HG03103 (cell line): ENCODE results near the gene RMRP.
"Not testable (repeated sequence)": the region's sequence is repeated elsewhere in the genome, so short reads cannot be mapped to it uniquely, and the experiment has no call there.

Source experiments
- ATAC-seq: cut with Tn5 transposase; IDR thresholded peaks from one replicate; pipeline ENCODE4 v1.9.1; 2021; ENCODE audit warnings: low read depth; ENCODE audit not compliant: unreplicated experiment

Gene RMRP

GRCh38 chr9:35616681-35617459, 40.9 kb downstream of the RMRP start:
- ATAC-seq, result no peak

DNA sequence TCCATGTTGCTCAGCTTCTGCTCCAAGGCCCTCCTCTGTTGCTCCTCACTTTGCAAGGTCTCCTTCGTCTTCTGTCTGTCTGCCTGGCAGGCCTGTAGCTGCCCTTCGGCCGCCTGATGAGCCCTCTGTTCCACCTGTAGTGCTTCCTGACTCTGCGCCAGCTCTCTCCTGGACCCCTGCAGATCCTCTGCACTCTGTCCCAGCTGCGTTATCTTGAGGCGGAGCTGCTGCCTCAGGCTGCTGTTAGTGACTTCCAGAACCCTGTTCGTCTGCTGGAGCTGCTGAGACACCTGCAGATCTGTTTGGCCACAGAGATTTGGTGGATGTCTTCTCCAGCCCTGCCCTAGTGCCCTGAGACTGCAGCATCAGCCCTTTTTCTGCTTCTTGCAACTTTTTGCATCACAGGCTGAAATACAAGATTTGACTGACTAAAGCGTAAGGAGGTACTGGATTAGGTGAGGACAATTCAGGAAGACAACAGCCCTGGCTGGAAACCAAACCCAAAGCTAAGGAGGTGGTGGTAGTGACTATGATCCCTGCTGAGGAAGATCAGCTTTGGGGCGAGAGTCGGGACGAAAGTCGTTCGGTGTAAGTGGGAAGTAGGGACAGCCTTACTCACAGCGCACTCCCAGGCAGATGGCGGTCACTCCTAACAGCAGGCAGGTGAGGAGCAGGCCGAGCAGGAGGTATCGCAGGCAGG, 41.7 kb downstream of the RMRP start:
- ATAC-seq, result no peak

GRCh38 chr9:35612843-35613242, 45.0 kb downstream of the RMRP start:
- no peak for ATAC-seq

DNA sequence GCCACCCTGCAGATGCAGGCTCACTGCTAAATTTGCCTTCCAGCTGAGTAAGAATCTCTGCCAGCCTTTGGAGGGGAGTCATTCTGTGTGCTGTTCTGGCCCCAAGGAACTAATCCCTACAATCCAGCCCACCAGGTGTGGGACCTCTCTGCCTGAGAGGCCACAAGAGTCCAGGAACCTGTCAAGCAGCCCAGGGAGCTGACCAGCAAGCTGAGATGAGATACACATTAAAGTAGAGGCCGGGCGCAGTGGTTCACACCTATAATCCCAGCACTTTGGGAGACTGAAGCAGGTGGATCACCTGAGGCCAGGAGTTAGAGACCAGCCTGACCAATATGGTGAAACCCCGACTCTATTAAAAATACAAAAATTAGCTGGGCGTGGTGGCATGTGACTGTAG, 45.8 kb downstream of the RMRP start:
- not testable (repeated sequence) for ATAC-seq

GRCh38 chr9:35611230-35611797, 46.5 kb downstream of the RMRP start:
- ATAC-seq, result no peak

DNA sequence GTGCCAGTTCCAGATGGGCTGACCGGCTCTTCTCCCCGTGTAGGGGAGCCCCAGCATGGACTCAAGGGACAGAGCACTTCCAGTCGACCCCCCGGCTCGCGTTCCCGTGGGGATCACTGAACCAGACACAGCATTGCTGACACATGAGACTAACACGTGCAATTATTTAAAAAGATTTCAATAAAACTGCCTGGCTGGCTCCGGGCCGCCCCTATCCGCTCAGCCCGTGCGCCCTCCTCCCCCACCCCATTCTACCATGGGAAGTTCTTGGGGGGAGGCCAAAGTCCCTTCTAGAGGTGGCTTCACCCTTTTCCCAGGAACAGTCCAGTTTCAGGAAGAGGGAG, 48.0 kb downstream of the RMRP start:
- no peak for ATAC-seq

GRCh38 chr9:35609001-35609819, 48.6 kb downstream of the RMRP start:
- ATAC-seq, result no peak

DNA sequence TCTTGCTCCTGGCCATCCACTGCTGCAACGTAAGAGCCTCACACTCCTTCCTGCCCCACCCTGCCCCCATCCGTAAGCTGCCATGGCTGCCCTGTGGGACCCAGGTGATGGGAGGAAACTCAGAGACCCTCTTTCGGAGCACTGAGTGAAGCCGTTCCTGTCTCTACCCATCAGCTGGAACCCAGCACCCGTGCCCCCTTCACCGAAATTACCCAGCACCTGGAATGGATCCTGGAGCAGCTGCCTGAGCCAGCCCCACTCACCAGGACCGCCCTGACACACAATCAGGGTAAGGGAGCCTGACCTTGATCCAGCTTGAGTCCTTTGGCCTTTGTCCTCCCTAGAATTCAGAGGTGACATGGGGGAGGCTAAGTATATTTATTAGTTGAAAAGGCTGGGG, 49.6 kb downstream of the RMRP start:
- no peak for ATAC-seq
